Measurements from ENCODE around the gene NIN. TPM values are rescaled to one million over a fixed set of nuclear protein-coding genes. Genes with fewer than 3 reads are reported as not detected.

NIN gene
- total and polyA plus RNA-seq, 11 donors = 11.7 to 48.3 (median 25.0) TPM

DNA sequence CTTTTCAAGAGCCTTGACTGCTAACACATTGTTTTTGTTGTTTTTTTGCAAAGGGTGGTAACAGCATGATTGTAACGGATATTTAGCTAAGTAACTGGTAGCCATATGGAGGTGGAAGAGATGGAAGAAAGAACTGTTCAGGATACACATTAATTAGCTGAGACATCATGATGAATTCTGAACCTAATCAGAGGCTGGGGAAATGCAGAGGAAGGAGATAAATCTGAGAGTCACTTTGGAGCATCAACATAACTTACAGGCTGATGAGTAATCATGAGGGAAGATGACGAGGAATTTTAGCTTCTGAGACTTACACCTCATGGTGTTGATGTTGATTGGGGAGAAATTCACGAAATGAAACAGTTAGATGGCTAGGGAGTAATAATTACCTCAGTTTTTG, 62.3 kb downstream of the NIN start:
- intact Hi-C loops (cut with DNase I) = loop anchor here in 1 of 10 donors (5.0 kb wide), 1 partner anchor 166 kb away; no protein-coding TSS in a partner anchor
- ATAC-seq = no peak
- H3K9me3 ChIP-seq = no peaks in the 10 kb centered on the region
- no peaks in the 10 kb centered on the region for H3K27me3 ChIP-seq
- 72 to 77% (median 74%) methylated on average over 3 of the region's 3 CpGs for WGBS, 4 donors
- peaks cover 0 to 17% (median 3%) of the 10 kb centered on the region in 12 donors for H3K4me1 ChIP-seq
- H3K36me3 ChIP-seq = peaks cover 3 to 99% (median 93%) of the 10 kb centered on the region in 9 donors
- no peak for DNase-seq
- H3K27ac ChIP-seq = no peak overlapping the region
- TF ChIP-seq, protein P1, sequence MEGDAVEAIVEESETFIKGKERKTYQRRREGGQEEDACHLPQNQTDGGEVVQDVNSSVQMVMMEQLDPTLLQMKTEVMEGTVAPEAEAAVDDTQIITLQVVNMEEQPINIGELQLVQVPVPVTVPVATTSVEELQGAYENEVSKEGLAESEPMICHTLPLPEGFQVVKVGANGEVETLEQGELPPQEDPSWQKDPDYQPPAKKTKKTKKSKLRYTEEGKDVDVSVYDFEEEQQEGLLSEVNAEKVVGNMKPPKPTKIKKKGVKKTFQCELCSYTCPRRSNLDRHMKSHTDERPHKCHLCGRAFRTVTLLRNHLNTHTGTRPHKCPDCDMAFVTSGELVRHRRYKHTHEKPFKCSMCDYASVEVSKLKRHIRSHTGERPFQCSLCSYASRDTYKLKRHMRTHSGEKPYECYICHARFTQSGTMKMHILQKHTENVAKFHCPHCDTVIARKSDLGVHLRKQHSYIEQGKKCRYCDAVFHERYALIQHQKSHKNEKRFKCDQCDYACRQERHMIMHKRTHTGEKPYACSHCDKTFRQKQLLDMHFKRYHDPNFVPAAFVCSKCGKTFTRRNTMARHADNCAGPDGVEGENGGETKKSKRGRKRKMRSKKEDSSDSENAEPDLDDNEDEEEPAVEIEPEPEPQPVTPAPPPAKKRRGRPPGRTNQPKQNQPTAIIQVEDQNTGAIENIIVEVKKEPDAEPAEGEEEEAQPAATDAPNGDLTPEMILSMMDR (IDR thresholded peaks at IDR 0.05) = no peak
- TF ChIP-seq POLR2A (IDR thresholded peaks at IDR 0.05) = no peak
- H3K4me3 ChIP-seq = no peak overlapping the region

DNA sequence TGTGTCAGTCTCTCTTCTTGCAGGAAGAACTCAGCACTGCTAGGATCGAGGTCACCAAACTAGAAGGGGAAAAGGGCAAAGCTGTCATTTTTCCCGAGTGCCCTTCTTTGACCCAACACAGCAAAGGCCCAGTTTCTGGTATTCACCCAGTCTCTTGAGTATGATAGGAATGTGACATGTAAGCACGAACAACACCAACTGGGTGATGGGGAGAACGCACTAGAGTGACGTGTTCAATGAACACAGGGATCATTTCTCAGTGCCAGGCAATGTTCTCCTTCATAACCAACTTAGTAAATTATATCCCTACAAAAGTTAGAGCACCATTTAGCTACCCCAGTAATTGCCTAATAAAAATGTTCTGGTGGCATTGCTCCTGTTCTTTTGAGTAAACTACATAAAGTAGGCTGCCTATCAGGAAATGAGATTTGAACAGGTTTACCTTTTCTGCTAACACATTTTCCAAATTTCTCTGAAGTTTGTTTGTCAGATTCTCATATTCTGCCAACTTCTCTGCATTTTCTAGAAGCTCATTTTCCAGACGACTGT, 64.5 kb downstream of the NIN start:
- no peak for DNase-seq
- Histone ChIP-seq H3K9me3 (no peaks in the 10 kb centered on the region), H3K4me1 (peaks cover 0 to 22% (median 3%) of the 10 kb centered on the region in 12 donors), H3K36me3 (peaks cover 3 to 99% (median 94%) of the 10 kb centered on the region in 9 donors), H3K4me3 (no peak overlapping the region), H3K27ac (peak overlapping the region in 7 of 12 donors; percentile 17 to 58 (median 28)), H3K27me3 (no peaks in the 10 kb centered on the region)
- peak; percentile 51 to 85 (median 78) for ATAC-seq
- WGBS, 4 donors = 54 to 65% (median 56%) methylated on average over 6 of the region's 6 CpGs
- no peak for TF ChIP-seq POLR2A (IDR thresholded peaks at IDR 0.05)
- TF ChIP-seq, protein P1 (IDR thresholded peaks at IDR 0.05) = no peak
- intact Hi-C loops (cut with DNase I) = loop anchor here in 1 of 10 donors (5.0 kb wide), 1 partner anchor 164 kb away; no protein-coding TSS in a partner anchor

DNA sequence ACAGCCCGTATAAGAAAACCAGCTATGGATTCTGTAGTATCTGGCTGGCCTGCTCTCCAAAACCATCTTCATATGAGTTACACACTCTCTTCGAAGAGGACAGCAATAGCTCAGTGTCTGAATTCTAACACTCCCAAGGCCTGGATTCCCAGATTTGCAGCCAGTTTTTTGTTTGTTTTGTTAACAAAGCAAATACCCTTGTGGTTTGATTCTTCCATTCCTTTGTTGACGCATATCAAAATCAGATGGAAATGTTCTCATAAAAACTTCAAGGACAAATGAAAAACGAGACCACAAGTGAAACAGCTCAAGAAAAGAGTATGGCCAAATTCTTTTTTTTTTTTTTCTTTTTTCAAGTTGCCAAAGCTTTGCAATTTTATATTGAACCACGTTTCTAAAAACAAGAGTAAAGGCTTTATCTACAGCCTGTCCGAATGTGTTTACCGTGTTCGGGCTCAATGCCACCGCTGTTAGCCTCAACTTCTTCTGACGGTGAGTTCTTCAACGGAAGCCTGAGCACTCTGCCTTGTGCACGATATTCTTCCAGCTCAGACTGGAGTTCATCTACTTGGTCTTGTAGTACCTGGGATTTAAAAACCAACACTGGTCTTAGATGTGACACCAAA, 67.5 kb downstream of the NIN start:
- intact Hi-C loops (cut with DNase I) = no loop called here
- Histone ChIP-seq H3K4me3 (no peak overlapping the region), H3K27ac (peak overlapping the region in 1 of 12 donors; percentile 35), H3K36me3 (peaks cover 0 to 99% (median 92%) of the 10 kb centered on the region in 9 donors), H3K4me1 (peaks cover 0 to 17% (median 2%) of the 10 kb centered on the region in 12 donors), H3K9me3 (no peaks in the 10 kb centered on the region), H3K27me3 (no peaks in the 10 kb centered on the region)
- ATAC-seq (no peak), DNase-seq (no peak)
- no peak for TF ChIP-seq POLR2A (IDR thresholded peaks at IDR 0.05)
- TF ChIP-seq, protein P1 (IDR thresholded peaks at IDR 0.05) = no peak
- WGBS, 4 donors = 81 to 83% (median 82%) methylated on average over 12 of the region's 12 CpGs

DNA sequence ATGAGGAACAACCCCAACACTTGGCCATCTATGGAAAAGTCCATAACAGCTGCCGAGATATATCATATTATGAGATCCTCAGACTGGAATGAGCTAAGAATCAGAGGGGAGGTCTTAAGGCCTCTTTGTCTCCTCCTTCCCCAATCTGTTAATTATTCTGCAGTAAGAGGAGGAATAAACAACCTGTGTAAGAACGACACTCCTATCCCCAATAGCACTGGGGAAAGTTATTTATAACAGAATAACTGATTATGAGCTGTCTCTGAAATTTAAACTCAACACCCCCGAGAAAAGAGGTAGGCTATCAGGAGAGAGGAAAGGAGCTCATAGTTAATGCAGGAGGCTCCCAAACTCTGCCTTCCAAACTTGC, 68.0 kb downstream of the NIN start:
- DNase-seq (no peak), ATAC-seq (no peak)
- Histone ChIP-seq H3K4me3 (no peak overlapping the region), H3K27me3 (no peaks in the 10 kb centered on the region), H3K4me1 (peaks cover 0 to 12% (median 0%) of the 10 kb centered on the region in 12 donors), H3K27ac (peak overlapping the region in 1 of 12 donors; percentile 35), H3K36me3 (peaks cover 0 to 99% (median 93%) of the 10 kb centered on the region in 9 donors), H3K9me3 (no peaks in the 10 kb centered on the region)
- TF ChIP-seq, protein P1 (IDR thresholded peaks at IDR 0.05) = no peak
- TF ChIP-seq POLR2A (IDR thresholded peaks at IDR 0.05) = no peak
- 56 to 63% (median 60%) methylated on average over 3 of the region's 3 CpGs for WGBS, 4 donors
- intact Hi-C loops (cut with DNase I) = no loop called here
